Uterus (tissue), 4 donors: ENCODE measurements around the gene P2RY1. TPM values are rescaled to one million over a fixed set of nuclear protein-coding genes. Genes with fewer than 3 reads are reported as not detected.

Experiments used
- DNase-seq, 2 donors: peaks; one replicate each; pipeline ENCODE4 v3.0.0-alpha.2; 2019 to 2020
- H3K27ac ChIP-seq, 2 donors: fragments of 200-600 bp; sonication (generic); 1 replicate in 1 of 2; 2 replicates in 1 of 2; pipeline ENCODE4 v1.5.1; 2016 to 2018
- H3K27me3 ChIP-seq, 2 donors: fragments of 200-600 bp; sonication (generic); one replicate each; pipeline ENCODE4 v1.5.1; 2018 to 2019; ENCODE audit warnings: control low read depth in 1 of 2
- H3K36me3 ChIP-seq, 2 donors: fragments of 200-600 bp; sonication (generic); one replicate each; pipeline ENCODE4 v1.5.1; 2019; ENCODE audit warnings: control low read depth in 1 of 2
- H3K4me1 ChIP-seq, 2 donors: fragments of 200-600 bp; sonication (generic); one replicate each; pipeline ENCODE4 v1.5.1; 2018 to 2019; ENCODE audit warnings: control low read depth in 1 of 2
- H3K4me3 ChIP-seq, 2 donors: fragments of 200-600 bp; sonication (generic); 1 replicate in 1 of 2; 2 replicates in 1 of 2; pipeline ENCODE4 v1.5.1; 2018 to 2019; ENCODE audit warnings: mild to moderate bottlenecking in 1 of 2
- H3K9me3 ChIP-seq, 2 donors: fragments of 200-600 bp; sonication (generic); one replicate each; pipeline ENCODE4 v1.5.1; 2019; ENCODE audit warnings: control low read depth in 1 of 2
- POLR2A ChIP-seq, 2 donors: fragments of 450-650 bp; IDR thresholded peaks; one replicate each; pipeline ENCODE4 v1.6.1; 2016; ENCODE audit warnings: antibody characterized with exemption in 2 of 2, mild to moderate bottlenecking in 1 of 2, moderate library complexity in 1 of 2
- intact Hi-C: fragments of 100-400 bp; cut with DNase I; formaldehyde crosslinking; loops from one replicate; pipeline ENCODE4 v1.15.1; 2023; ENCODE audit warnings: low total_unique reads
- total RNA-seq, 4 donors: library from RNA; depleted of rRNA in 3 of 4; stranded (reverse); fragments of >200 nt in 3 of 4; gene quantifications; one replicate each; pipeline versions ENCODE4 v1.1.0 to v1.2.4, GENCODE V29; 2014 to 2023
- TF ChIP-seq, protein P1 (sequence below), 4 experiments: fragments of 200-600 bp in 2 of 4; fragments of 450-650 bp in 2 of 4; sonication (generic) in 2 of 4; IDR thresholded peaks; one replicate each; pipeline ENCODE4 v1.5.1; 2016 to 2019; ENCODE audit warnings: antibody characterized with exemption in 4 of 4, mild to moderate bottlenecking in 2 of 4, moderate library complexity in 1 of 4
- donor health status: DM: yes; HTN: yes; CAD: no.

Gene P2RY1
- total RNA-seq, 4 donors from 2014 or later: 4.9 to 30.7 (median 13.8) TPM

DNA sequence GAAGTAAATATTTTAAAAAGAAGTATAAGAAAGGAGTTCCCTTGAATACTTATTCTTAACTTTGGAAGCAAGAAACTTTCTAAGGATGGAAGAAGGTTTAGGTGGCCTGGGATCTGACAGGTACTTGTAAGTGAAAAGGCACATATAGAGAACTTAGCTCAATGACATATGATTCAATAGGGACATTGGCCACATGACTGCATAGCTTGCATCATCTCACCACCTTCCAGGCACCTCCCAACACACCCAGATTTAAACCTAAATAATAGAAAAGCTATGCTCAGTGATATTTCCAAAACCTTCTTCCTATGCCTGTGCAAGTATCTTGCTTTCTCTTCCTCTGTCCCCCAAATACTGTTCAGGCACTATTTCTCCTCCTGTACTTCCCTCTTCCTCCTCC is 4.7 kb upstream of the P2RY1 start:
- no peak overlapping the region for H3K4me3 ChIP-seq

DNA sequence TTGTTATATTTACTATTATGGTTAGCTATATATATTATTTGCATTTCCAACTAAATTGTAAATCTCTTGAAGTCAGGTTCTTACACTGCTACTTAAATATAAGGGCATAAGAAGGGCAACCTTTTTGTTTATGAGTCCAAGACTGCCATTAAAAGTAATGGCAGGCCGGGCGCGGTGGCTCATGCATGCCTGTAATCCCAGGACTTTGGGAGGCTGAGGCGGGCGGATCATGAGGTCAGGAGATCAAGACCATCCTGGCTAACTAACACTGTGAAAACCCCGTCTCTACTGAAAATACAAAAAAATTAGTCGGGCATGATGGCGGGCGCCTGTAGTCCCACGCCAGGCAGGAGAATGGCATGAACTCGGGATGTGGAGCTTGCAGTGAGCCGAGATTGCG is 2.9 kb upstream of the P2RY1 start:
- Histone ChIP-seq H3K4me1 (no peaks in the 10 kb centered on the region), H3K36me3 (no peaks in the 10 kb centered on the region), H3K4me3 (no peak overlapping the region), H3K27me3 (no peaks in the 10 kb centered on the region), H3K9me3 (no peaks in the 10 kb centered on the region), H3K27ac (no peak overlapping the region)
- intact Hi-C loops: no loop called here
- no peak for TF ChIP-seq POLR2A (IDR thresholded peaks at IDR 0.05)
- TF ChIP-seq, protein P1, sequence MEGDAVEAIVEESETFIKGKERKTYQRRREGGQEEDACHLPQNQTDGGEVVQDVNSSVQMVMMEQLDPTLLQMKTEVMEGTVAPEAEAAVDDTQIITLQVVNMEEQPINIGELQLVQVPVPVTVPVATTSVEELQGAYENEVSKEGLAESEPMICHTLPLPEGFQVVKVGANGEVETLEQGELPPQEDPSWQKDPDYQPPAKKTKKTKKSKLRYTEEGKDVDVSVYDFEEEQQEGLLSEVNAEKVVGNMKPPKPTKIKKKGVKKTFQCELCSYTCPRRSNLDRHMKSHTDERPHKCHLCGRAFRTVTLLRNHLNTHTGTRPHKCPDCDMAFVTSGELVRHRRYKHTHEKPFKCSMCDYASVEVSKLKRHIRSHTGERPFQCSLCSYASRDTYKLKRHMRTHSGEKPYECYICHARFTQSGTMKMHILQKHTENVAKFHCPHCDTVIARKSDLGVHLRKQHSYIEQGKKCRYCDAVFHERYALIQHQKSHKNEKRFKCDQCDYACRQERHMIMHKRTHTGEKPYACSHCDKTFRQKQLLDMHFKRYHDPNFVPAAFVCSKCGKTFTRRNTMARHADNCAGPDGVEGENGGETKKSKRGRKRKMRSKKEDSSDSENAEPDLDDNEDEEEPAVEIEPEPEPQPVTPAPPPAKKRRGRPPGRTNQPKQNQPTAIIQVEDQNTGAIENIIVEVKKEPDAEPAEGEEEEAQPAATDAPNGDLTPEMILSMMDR (IDR thresholded peaks at IDR 0.05): no peak
- no peak for DNase-seq

More for the DNA sequence above, 4.7 kb upstream of the P2RY1 start:
- H3K4me1 ChIP-seq: no peaks in the 10 kb centered on the region
- no peak overlapping the region for H3K27ac ChIP-seq
- intact Hi-C loops: no loop called here
- TF ChIP-seq, protein P1 (IDR thresholded peaks at IDR 0.05): no peak
- no peak for TF ChIP-seq POLR2A (IDR thresholded peaks at IDR 0.05)
- DNase-seq: no peak
- H3K36me3 ChIP-seq: no peaks in the 10 kb centered on the region
- H3K9me3 ChIP-seq: no peaks in the 10 kb centered on the region
- no peaks in the 10 kb centered on the region for H3K27me3 ChIP-seq

DNA sequence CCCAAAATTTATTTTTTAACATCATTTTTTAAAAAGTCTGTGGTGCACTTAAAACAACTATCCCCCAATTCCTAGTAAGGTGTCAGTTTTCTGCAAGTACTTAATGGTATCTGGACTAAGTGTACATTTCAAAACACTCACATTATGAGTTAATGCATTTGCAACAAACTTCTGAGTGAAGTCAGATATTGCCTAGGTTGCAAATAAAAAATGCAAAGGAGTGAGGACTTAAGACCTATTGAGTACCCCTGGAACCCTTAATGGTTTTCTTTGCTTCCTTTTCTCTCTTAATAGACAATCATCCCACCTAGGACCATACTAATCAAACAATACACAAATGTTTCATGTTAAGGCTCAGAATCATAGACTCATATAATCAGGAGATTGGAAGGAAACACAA is 1.8 kb upstream of the P2RY1 start:
- TF ChIP-seq POLR2A (IDR thresholded peaks at IDR 0.05): no peak
- TF ChIP-seq, protein P1 (IDR thresholded peaks at IDR 0.05): no peak

DNA sequence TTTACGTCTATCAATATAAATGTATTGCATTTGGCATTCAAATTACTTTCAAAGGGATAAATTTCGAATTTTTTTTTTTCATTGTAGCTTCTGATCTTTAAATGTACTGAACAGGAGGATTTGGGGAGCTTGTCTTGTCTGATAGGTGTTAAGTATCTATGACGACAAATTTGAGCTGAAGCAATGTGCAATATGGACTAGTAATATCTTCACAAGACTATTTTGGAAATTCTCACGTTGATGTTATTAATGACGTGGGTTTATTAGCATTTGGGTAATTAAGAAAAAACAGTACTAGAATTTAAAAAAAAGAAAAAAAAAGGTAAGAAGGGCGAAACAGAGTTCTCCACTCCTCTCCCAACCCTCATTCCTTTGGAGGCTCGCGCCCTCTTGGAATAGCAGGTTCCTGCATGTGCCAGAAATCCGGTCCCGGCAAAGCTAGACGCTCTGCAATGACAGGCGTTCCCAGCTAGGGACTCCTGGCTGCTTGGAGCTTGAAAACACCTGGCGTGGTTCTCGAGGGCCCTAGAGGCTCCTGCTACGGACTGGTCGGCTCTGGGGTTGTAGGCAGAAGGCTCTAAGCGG is 648 bp upstream of the P2RY1 start:
- Histone ChIP-seq H3K4me1 (no peaks in the 10 kb centered on the region), H3K9me3 (no peaks in the 10 kb centered on the region), H3K27ac (peak overlapping the region; percentile 80 to 88), H3K27me3 (no peaks in the 10 kb centered on the region), H3K4me3 (peak overlapping the region; percentile 63 to 94), H3K36me3 (no peaks in the 10 kb centered on the region)
- no peak for DNase-seq
- intact Hi-C loops: no loop called here
- no peak for TF ChIP-seq POLR2A (IDR thresholded peaks at IDR 0.05)
- TF ChIP-seq, protein P1 (IDR thresholded peaks at IDR 0.05): peak in 2 of 4 experiments; percentile 16 to 19

More for the DNA sequence above, 1.8 kb upstream of the P2RY1 start:
- no peak overlapping the region for H3K27ac ChIP-seq
- intact Hi-C loops: no loop called here
- H3K9me3 ChIP-seq: no peaks in the 10 kb centered on the region
- no peak for DNase-seq
- H3K27me3 ChIP-seq: no peaks in the 10 kb centered on the region
- H3K36me3 ChIP-seq: no peaks in the 10 kb centered on the region
- H3K4me1 ChIP-seq: no peaks in the 10 kb centered on the region
- H3K4me3 ChIP-seq: no peak overlapping the region

DNA sequence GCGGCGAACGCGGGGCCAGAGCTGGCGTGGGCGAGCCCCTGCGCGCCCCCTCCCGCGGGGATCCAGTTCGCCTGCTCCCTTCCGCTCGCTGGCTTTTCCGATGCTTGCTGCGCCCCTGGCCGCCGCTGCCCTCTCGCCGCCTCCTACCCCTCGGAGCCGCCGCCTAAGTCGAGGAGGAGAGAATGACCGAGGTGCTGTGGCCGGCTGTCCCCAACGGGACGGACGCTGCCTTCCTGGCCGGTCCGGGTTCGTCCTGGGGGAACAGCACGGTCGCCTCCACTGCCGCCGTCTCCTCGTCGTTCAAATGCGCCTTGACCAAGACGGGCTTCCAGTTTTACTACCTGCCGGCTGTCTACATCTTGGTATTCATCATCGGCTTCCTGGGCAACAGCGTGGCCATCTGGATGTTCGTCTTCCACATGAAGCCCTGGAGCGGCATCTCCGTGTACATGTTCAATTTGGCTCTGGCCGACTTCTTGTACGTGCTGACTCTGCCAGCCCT is 721 bp downstream of the P2RY1 start:
- intact Hi-C loops: no loop called here
- Histone ChIP-seq H3K9me3 (no peaks in the 10 kb centered on the region), H3K4me3 (peak overlapping the region; percentile 63 to 94), H3K4me1 (no peaks in the 10 kb centered on the region), H3K27ac (peak overlapping the region; percentile 80 to 88), H3K27me3 (no peaks in the 10 kb centered on the region), H3K36me3 (no peaks in the 10 kb centered on the region)
- DNase-seq: peak in 1 of 2 donors; percentile 21
- TF ChIP-seq POLR2A (IDR thresholded peaks at IDR 0.05): no peak
- TF ChIP-seq, protein P1 (IDR thresholded peaks at IDR 0.05): no peak
